Osteoblast (primary cell): ENCODE measurements around the gene SNAP25. TPM values are rescaled to one million over a fixed set of nuclear protein-coding genes. Genes with fewer than 3 reads are reported as not detected.

Experiments
- DNase-seq: peaks from one replicate; pipeline ENCODE4 v3.0.0; 2011; ENCODE audit warnings: low spot score, mixed read lengths; ENCODE audit not compliant: insufficient read length; ENCODE audit errors: missing footprints
- H2AFZ ChIP-seq: 2 replicates; pipeline ENCODE4 v1.6.0; 2011; ENCODE audit warnings: mild to moderate bottlenecking, low read length
- H3K27ac ChIP-seq: 2 replicates; pipeline ENCODE4 v1.5.1; 2011; ENCODE audit warnings: mild to moderate bottlenecking, low read depth, low read length, moderate library complexity
- H3K27me3 ChIP-seq: 2 replicates; pipeline ENCODE4 v1.6.0; 2012; ENCODE audit warnings: mild to moderate bottlenecking, control low read depth, inconsistent platforms, low read length, moderate library complexity; ENCODE audit not compliant: insufficient read depth
- H3K36me3 ChIP-seq: 2 replicates; pipeline ENCODE4 v1.5.1; 2011; ENCODE audit warnings: mild to moderate bottlenecking, low read length, control low read depth, moderate library complexity; ENCODE audit not compliant: insufficient read depth
- H3K4me1 ChIP-seq: 2 replicates; pipeline ENCODE4 v1.5.1; 2011; ENCODE audit warnings: mild to moderate bottlenecking, low read length, control low read depth, moderate library complexity; ENCODE audit not compliant: insufficient read depth
- H3K4me2 ChIP-seq: 2 replicates; pipeline ENCODE4 v1.6.0; 2011; ENCODE audit warnings: mild to moderate bottlenecking, low read length; ENCODE audit not compliant: insufficient read depth
- H3K4me3 ChIP-seq: fragments of 200-600 bp; sonication (generic); 3 replicates; pipeline ENCODE4 v1.5.1; 2012; ENCODE audit warnings: mild to moderate bottlenecking, low read length, inconsistent platforms; ENCODE audit not compliant: insufficient read depth
- H3K79me2 ChIP-seq: 2 replicates; pipeline ENCODE4 v1.6.0; 2012; ENCODE audit warnings: mild to moderate bottlenecking, low read length, control low read depth, inconsistent platforms; ENCODE audit not compliant: insufficient read depth
- H3K9me3 ChIP-seq: 2 replicates; pipeline ENCODE4 v1.5.1; 2011; ENCODE audit warnings: low read depth, low read length, control low read depth
- H4K20me1 ChIP-seq: 2 replicates; pipeline ENCODE4 v1.6.0; 2012; ENCODE audit warnings: mild to moderate bottlenecking, low read length, control low read depth; ENCODE audit not compliant: insufficient read depth
- total RNA-seq: library from RNA; depleted of rRNA; stranded (reverse); fragments of >200 nt; gene quantifications from 2 replicates; pipeline ENCODE4 v1.2.3, GENCODE V29; 2012
- TF ChIP-seq, protein P1 (sequence below): IDR thresholded peaks from 2 replicates; pipeline ENCODE4 v1.5.1; 2011; ENCODE audit warnings: mild to moderate bottlenecking, low read depth, low read length, moderate library complexity; ENCODE audit errors: extremely low read depth

The SNAP25 gene
- total RNA-seq, 1 donor = 1.8 TPM

DNA sequence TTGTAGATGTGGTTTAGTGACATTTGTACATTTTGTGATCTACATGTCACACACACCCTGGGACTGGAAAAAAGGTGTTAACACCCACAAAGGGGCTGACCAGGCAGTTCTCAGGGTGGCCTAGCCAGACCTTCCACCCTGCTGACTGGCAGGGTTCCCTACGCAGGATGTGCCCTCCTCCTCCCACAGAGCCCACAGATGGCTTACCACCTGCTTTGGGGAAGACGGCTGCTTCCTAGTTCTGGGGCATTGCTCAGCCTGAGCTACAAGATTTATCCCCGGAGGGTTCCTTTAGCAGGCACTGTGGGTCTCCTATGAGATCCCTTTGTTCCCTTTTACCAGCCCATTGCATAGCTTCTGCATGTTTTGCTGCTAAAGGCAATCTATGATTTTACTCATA, 35.1 kb downstream of the SNAP25 start:
- no peak overlapping the region for H3K4me3 ChIP-seq
- H2AFZ ChIP-seq = no peak overlapping the region
- H3K27me3 ChIP-seq = peaks cover 14% of the 10 kb centered on the region
- H3K79me2 ChIP-seq = no peaks in the 10 kb centered on the region
- DNase-seq = no peak
- no peaks in the 10 kb centered on the region for H3K4me1 ChIP-seq
- no peak overlapping the region for H3K4me2 ChIP-seq
- TF ChIP-seq, protein P1, sequence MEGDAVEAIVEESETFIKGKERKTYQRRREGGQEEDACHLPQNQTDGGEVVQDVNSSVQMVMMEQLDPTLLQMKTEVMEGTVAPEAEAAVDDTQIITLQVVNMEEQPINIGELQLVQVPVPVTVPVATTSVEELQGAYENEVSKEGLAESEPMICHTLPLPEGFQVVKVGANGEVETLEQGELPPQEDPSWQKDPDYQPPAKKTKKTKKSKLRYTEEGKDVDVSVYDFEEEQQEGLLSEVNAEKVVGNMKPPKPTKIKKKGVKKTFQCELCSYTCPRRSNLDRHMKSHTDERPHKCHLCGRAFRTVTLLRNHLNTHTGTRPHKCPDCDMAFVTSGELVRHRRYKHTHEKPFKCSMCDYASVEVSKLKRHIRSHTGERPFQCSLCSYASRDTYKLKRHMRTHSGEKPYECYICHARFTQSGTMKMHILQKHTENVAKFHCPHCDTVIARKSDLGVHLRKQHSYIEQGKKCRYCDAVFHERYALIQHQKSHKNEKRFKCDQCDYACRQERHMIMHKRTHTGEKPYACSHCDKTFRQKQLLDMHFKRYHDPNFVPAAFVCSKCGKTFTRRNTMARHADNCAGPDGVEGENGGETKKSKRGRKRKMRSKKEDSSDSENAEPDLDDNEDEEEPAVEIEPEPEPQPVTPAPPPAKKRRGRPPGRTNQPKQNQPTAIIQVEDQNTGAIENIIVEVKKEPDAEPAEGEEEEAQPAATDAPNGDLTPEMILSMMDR = no peak
- H3K27ac ChIP-seq = no peak overlapping the region
- H3K9me3 ChIP-seq = no peaks in the 10 kb centered on the region
- no peaks in the 10 kb centered on the region for H3K36me3 ChIP-seq
- no peaks in the 10 kb centered on the region for H4K20me1 ChIP-seq

DNA sequence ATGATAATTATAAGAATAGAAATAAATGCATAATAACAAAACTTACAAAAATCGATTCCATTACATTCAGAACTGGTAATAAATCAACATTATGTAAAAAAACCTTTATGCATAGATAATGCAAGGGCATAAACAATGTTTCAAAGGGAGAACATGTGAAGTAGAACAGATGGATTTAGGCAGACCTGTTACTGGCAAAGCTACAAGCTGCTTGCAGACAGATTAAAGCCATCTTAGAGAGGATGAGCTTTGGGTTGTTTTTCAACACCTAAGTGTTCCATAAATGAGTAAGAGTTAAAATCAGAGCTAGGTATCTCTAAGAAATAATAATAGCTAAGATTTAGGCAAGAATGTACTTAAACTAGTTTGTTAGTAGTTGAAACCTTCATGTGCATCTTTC, 37.2 kb downstream of the SNAP25 start:
- Histone ChIP-seq H3K4me3 (no peak overlapping the region), H3K9me3 (no peaks in the 10 kb centered on the region), H3K27me3 (peaks cover 14% of the 10 kb centered on the region), H3K4me1 (no peaks in the 10 kb centered on the region), H3K27ac (no peak overlapping the region), H4K20me1 (no peaks in the 10 kb centered on the region), H3K36me3 (no peaks in the 10 kb centered on the region), H3K79me2 (no peaks in the 10 kb centered on the region), H3K4me2 (no peak overlapping the region), H2AFZ (no peak overlapping the region)
- TF ChIP-seq, protein P1 = no peak
- no peak for DNase-seq

DNA sequence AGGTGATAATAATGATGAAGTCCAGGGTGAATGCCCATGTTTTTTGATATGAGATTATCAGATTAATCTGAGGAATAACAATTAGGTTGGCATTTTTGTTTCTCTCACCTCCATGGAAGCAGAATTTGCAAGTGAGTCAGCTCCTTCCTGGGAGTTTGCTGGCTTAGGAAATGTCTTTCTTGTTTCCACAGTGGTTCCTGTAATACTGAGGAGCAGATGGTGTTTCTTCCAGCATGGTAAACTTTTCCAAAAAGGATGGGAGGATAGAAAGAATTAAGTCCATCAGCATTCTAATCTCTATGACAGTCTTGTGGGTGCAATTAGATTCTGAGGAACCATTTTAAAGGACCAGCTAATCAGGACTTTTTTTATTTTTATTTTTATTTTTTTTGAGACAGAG, 40.5 kb downstream of the SNAP25 start:
- Histone ChIP-seq H3K27ac (no peak overlapping the region), H3K4me3 (no peak overlapping the region), H2AFZ (no peak overlapping the region), H3K4me1 (peaks cover 4% of the 10 kb centered on the region), H4K20me1 (no peaks in the 10 kb centered on the region), H3K36me3 (no peaks in the 10 kb centered on the region), H3K27me3 (peaks cover 19% of the 10 kb centered on the region), H3K9me3 (no peaks in the 10 kb centered on the region), H3K4me2 (no peak overlapping the region), H3K79me2 (no peaks in the 10 kb centered on the region)
- TF ChIP-seq, protein P1 = no peak
- no peak for DNase-seq

DNA sequence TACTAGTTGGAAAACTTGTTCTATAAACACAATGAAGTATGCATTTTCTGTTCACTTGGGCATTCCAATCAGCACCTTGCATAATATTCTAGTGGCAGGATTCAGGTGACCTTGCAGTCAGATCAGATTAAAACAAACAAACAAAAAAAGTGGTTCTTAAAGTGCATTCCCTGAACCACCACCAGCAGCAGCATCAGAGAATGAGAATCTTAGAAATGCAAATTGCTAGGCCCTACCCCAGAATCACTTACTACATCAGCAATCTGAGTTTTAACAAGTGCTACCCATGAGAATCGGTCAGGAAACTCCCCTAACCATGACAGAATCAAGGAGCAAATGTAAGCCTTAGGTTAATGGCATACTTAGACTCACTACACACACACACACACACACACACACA, 41.7 kb downstream of the SNAP25 start:
- no peaks in the 10 kb centered on the region for H3K9me3 ChIP-seq
- TF ChIP-seq, protein P1 = no peak
- H3K79me2 ChIP-seq = no peaks in the 10 kb centered on the region
- H2AFZ ChIP-seq = no peak overlapping the region
- H3K4me3 ChIP-seq = no peak overlapping the region
- H4K20me1 ChIP-seq = no peaks in the 10 kb centered on the region
- peaks cover 7% of the 10 kb centered on the region for H3K4me1 ChIP-seq
- H3K27ac ChIP-seq = no peak overlapping the region
- H3K27me3 ChIP-seq = peaks cover 13% of the 10 kb centered on the region
- no peak overlapping the region for H3K4me2 ChIP-seq
- no peaks in the 10 kb centered on the region for H3K36me3 ChIP-seq
- no peak for DNase-seq
